AG09319 (cell line): ENCODE results near the gene GTF2A1.
A peak's percentile ranks its signal among the peaks of the same experiment; 100 is the strongest.

Experiments
- DNase-seq: peaks from one replicate; pipeline ENCODE4 v3.0.0-alpha.2; 2010; ENCODE audit warnings: low read depth; ENCODE audit errors: extremely low read depth
- CTCF ChIP-seq: IDR thresholded peaks from 2 replicates; pipeline ENCODE4 v1.5.1; 2011; ENCODE audit warnings: low read depth, mild to moderate bottlenecking, inconsistent platforms, low read length, moderate library complexity

GTF2A1 gene

GRCh38 chr14:81220830-81221578 lies at the start of gene GTF2A1:
TSS of gene GTF2A1 (minus strand) at chr14:81220959. CDS start at chr14:81220518, 441 bp downstream.
- no peak for TF ChIP-seq CTCF
- peak; percentile 94 for DNase-seq

DNA sequence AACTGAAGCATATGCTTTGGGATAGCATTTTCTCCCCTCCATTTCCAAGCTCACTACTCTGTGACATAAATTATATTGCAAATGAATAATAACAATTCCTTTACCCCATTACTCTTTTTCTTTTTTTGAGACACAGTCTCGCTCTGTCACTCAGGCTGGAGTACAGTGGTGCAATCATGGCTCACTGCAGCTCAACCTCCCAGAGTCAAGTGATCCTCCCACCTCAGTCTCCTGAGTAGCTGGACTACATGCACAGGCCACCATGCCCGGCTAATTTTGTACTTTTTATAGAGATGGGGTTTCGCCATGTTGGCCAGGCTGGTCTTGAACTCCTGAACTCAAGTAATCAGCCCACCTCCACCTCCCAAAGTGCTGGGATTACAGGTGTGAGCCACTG lies 49.2 kb upstream of the GTF2A1 start:
- TF ChIP-seq CTCF = no peak
- DNase-seq = no peak

- peak; percentile 55 for DNase-seq
- TF ChIP-seq CTCF = peak; percentile 71
Measured at GRCh38 chr14:81269100-81269978, 48.6 kb upstream of the GTF2A1 start.

DNA sequence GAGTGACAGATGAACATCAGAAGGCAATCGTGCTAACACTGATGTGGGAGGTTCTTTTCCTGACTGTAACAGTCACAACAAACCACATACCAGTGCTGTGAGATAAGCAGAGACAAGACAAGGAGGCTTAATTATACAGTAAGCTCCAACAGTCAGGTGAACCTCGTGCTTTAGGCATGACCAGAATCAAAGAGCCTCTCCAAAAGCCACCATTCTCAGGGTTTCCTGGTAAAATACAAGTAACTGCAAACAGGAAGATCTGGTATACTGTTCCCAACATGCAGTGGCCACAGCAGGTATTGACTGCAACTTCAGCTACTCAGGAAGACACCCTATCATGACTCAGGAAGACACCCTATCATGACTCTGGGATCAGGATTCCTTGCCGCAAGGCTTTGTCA lies 47.3 kb upstream of the GTF2A1 start:
- no peak for TF ChIP-seq CTCF
- DNase-seq = no peak

DNA sequence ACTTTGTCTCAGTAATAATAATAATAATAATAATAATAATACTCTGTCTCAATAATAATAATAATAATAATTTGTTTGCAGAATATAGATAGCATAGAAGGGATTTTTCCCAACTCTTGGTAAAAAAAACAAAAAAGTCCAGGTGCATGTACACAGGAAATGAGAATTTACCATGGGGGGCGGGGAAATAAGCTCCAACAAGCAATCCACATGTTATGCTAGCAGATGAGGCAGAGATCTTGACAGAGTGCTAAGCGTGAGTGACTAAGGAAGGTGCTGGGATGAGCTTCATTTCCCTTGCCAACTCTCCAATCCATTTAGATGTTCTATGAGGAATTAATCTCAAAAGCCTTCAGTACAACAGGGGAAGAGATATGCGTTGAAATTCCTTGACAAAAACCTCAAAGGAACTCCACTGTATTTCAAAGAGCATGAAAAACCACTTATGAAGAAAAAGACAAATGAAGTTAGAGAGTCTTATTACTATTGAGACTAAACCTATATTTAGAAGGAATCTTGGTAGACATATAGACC lies 44.9 kb upstream of the GTF2A1 start:
- no peak for DNase-seq
- no peak for TF ChIP-seq CTCF

DNA sequence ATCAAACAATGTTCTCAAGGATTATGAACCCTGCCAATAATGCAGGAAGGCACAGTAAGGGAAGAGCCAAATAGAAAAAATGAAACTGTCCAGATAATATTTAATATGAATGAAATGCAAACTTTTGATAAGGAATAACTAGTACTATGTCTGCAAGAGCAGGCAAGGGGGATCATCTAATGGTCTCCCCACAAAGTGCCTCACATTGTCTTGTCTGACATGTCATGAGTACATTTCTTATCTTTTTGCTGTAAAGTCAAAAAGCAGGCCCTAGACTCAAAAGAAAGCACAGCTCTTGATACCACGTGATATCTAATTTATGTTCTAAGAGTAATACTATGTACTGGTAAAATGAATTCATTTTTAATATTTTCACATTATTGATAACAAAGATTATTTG lies 43.9 kb upstream of the GTF2A1 start:
- no peak for DNase-seq

More for the DNA sequence above, 43.9 kb upstream of the GTF2A1 start:
- no peak for TF ChIP-seq CTCF
